Placental epithelial cell (primary cell): Measurements from ENCODE around the gene PA2G4. TPM values are rescaled to one million over a fixed set of nuclear protein-coding genes. Genes with fewer than 3 reads are reported as not detected.

Source experiments
- total RNA-seq: library from RNA; depleted of rRNA; stranded (reverse); fragments of >200 nt; gene quantifications from 2 replicates; pipeline ENCODE4 v1.2.3, GENCODE V29; 2012

Gene PA2G4
- total RNA-seq: 96.2 and 117 TPM in 2 replicates

DNA sequence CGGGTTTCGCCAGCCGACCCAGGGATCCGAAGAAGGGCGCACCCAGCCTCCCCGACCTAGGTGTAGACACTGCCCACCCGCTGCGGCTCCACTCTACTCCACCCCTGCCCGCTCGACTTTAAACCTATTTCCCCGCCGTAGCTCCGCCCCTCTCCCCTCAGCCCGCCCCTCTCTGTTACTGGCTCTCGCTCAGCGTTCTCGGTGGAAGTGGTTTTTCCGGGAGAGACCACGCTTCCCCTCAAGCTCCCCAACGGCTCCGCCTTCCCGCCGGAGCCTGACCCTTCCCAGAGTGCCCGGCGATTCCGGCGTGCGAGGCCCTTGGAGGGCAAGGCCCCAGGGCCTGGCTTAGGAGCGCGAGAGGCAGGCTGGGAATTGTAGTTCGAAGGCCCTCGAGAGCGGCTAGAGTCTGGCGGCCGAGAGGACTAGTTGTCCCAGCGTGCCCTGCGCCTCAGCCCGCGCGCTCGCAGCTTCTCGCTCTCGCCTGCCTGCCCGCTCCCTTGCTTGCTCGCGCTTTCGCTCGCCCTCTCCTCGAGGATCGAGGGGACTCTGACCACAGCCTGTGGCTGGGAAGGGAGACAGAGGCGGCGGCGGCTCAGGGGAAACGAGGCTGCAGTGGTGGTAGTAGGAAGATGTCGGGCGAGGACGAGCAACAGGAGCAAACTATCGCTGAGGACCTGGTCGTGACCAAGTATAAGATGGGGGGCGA, at the start of gene PA2G4:
TSS of gene PA2G4 (plus strand) at position 451 of the 706 bp plus-strand sequence. CDS start at position 630, 179 bp downstream.

GRCh38 chr12:56079723-56080555, 24.4 kb upstream of the PA2G4 start, which contains the start of gene ERBB3:
TSS of gene ERBB3 (plus strand) at chr12:56080165. CDS start at chr12:56080301, 136 bp downstream.

GRCh38 chr12:56116267-56117081, 12.1 kb downstream of the PA2G4 start, which contains the start of gene RPL41:
TSS of gene RPL41 (plus strand) at chr12:56116633.

DNA sequence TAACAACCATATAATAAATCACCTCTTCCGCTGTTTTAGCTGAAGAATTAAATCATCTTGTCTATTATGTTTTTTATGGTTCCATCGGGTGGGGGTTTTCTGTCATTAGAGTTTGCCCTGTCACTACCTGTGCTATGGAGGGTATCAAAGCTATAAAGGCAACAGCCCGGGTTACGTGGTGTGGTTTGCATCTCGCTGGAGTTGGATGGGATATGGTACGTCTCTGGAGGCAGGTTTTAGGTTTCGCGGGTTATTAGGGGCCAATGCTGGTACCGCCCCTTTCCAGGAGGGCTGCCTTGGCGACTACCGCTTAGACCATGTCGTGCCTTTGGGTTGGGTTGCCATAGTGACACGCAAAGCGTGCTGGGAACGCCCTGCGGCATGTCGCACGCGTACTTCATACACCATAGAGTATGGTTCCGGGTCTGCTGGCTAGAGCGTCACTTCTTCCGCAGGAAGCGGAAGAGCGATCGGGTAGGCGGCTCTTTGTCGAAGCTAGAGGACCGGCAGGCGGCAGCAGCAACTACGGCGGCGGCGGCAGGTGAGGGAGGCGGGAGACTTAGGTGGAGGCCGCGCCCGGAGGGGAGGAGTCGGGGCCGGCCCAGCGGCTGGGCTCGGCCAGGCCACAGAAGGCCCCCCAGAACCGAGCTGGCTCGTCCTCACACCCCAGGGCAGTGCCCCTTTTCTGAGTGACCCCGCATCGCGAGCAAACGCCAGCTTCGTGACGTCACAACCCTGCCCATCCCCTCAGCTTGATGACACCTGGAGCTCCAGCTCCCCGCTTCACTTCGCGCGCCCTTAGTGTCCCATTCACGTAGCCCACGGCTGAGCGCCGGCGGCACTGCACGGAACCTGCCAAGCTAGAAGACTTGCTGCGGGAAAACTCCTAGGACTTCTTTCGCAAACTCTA, 13.7 kb downstream of the PA2G4 start, which contains the start of gene ZC3H10:
TSS of gene ZC3H10 (plus strand) at position 489 of the 910 bp plus-strand sequence. CDS start 2,297 bp downstream, outside the sequence.

DNA sequence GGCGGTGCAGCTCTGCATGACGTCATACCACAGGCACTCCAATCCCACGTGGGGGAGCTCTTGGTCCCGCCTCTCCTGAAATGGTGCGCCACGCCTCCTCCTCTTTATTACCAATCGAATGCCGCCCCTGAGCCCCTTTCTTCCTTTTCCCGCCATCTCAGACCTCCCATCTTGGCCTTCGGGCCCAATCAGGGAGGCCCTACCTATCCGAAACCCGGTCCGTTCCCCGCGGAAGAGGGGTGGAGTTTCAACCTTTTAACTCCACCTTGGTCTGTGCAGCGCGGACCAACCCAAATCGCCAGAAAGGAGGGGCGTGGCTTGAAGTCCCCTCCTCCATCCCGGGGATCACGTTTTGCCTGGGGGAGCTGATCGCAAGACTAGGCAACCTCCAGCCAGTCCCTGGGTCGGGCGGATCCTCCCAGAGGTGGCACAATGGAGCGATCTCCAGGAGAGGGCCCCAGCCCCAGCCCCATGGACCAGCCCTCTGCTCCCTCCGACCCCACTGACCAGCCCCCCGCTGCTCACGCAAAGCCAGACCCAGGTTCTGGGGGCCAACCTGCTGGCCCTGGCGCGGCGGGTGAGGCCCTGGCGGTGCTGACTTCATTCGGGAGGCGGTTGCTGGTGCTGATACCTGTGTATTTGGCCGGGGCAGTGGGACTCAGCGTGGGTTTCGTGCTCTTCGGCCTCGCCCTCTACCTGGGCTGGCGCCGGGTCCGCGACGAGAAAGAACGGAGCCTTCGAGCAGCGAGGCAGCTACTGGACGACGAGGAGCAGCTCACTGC, 23.7 kb downstream of the PA2G4 start, which contains the start of gene ESYT1:
TSS of gene ESYT1 (plus strand) at position 380 of the 782 bp plus-strand sequence. CDS start at position 433, 53 bp downstream.

DNA sequence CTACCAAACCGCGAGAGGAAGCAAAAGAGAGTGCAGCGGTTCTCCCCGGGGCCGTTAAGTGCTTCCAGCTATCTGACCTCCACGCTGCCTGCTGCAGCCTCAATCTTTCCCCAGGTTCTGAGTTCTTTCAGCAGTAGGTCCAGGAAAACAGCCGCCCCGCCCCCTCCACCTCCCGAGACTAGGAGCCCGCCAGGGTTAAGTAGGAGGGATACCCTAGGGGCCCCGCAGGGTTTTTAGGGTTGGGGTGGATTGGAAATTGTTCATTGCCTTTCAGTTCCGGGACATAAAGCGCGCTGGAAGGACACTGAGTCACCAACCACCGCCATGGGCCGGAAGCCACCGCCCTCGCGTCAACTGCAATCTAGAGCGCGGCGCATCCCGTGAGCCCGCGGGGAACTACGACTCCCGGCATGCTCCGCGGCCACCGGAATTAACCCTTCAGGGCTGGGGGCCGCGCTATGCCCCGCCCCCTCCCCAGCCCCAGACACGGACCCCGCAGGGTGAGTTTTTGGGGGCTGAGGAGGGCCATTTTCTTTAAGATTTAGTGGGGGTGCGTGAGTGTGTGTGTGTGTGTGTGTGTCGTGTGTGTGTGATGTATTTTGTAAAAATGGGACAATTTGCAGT, 47.9 kb downstream of the PA2G4 start, which contains the start of gene MYL6B:
TSS of gene MYL6B (plus strand) at position 456 of the 624 bp plus-strand sequence. CDS start 1,332 bp downstream, outside the sequence.

GRCh38 chr12:56158029-56158925, 53.9 kb downstream of the PA2G4 start, which contains the start of gene MYL6:
TSS of gene MYL6 (plus strand) at chr12:56158359. CDS start at chr12:56158402, 43 bp downstream.

Other genes with a start within 250 kb of the PA2G4 start
- gene PYM1, start 176.7 kb upstream of the PA2G4 start, total RNA-seq: 20.7 and 33.4 TPM in 2 replicates
- 143 and 269 TPM in 2 replicates for gene DGKA, start 173.4 kb upstream of the PA2G4 start, total RNA-seq
- 2.1 and 7.1 TPM in 2 replicates for gene PMEL, start 138.5 kb upstream of the PA2G4 start, total RNA-seq
- 50.5 and 62.8 TPM in 2 replicates for gene CDK2, start 137.7 kb upstream of the PA2G4 start, total RNA-seq
- 87.6 and 122 TPM in 2 replicates for gene RAB5B, start 130.5 kb upstream of the PA2G4 start, total RNA-seq
- gene SUOX, start 107.3 kb upstream of the PA2G4 start, total RNA-seq: 17.7 and 21.8 TPM in 2 replicates
- gene IKZF4, start 83.5 kb upstream of the PA2G4 start, total RNA-seq: 0.79 and 2.1 TPM in 2 replicates
- 265 and 520 TPM in 2 replicates for gene RPS26, start 62.6 kb upstream of the PA2G4 start, total RNA-seq
- 51.7 and 74.6 TPM in 2 replicates for gene ERBB3, start 24.4 kb upstream of the PA2G4 start, total RNA-seq
- 1,239 and 5,034 TPM in 2 replicates for gene RPL41, start 12.1 kb downstream of the PA2G4 start, total RNA-seq
- 5.9 and 6.0 TPM in 2 replicates for gene ZC3H10, start 13.7 kb downstream of the PA2G4 start, total RNA-seq
- 100 and 157 TPM in 2 replicates for gene ESYT1, start 23.7 kb downstream of the PA2G4 start, total RNA-seq
- 53.4 and 63.1 TPM in 2 replicates for gene MYL6B, start 48.0 kb downstream of the PA2G4 start, total RNA-seq
- gene MYL6, start 53.8 kb downstream of the PA2G4 start, total RNA-seq: 928 and 1,710 TPM in 2 replicates
- gene SMARCC2, start 84.9 kb downstream of the PA2G4 start, total RNA-seq: 43.6 and 75.4 TPM in 2 replicates
- 67.9 and 98.9 TPM in 2 replicates for gene RNF41, start 117.4 kb downstream of the PA2G4 start, total RNA-seq
- gene NABP2, start 119.8 kb downstream of the PA2G4 start, total RNA-seq: 14.5 and 31.6 TPM in 2 replicates
- 0.39 TPM in 1 of 2 replicates, not detected in the other for gene SLC39A5, start 125.5 kb downstream of the PA2G4 start, total RNA-seq
- gene ANKRD52, start 153.8 kb downstream of the PA2G4 start, total RNA-seq: 26.7 and 53.0 TPM in 2 replicates
- 19.1 and 20.4 TPM in 2 replicates for gene COQ10A, start 162.4 kb downstream of the PA2G4 start, total RNA-seq
- gene CS, start 195.8 kb downstream of the PA2G4 start, total RNA-seq: 101 and 133 TPM in 2 replicates
- gene CNPY2, start 211.4 kb downstream of the PA2G4 start, total RNA-seq: 80.1 and 106 TPM in 2 replicates
- 25.2 and 42.8 TPM in 2 replicates for gene PAN2, start 229.4 kb downstream of the PA2G4 start, total RNA-seq
- gene IL23A, start 234.3 kb downstream of the PA2G4 start, total RNA-seq: 0.22 TPM in 1 of 2 replicates, not detected in the other